Stimulated activated CD8-positive, alpha-beta memory T cell treated with anti-CD3 and anti-CD28 coated beads, Interleukin-4, amount 100 ng/mL, for 48 hours (primary cell): ENCODE data around the gene POLE.
"Not testable (repeated sequence)": the region's sequence is repeated elsewhere in the genome, so short reads cannot be mapped to it uniquely, and the experiment has no call there.

Experiments used
- DNase-seq: peaks from one replicate; pipeline ENCODE4 v3.0.0-alpha.2; 2020

The POLE gene

GRCh38 chr12:132717011-132717410 is 29.9 kb upstream of the POLE start:
- DNase-seq: no peak

GRCh38 chr12:132716356-132716755 is 29.2 kb upstream of the POLE start:
- DNase-seq: no peak

GRCh38 chr12:132715874-132716273 is 28.7 kb upstream of the POLE start:
- no peak for DNase-seq

- DNase-seq: no peak
These were observed 26.0 kb upstream of the POLE start for GRCh38 chr12:132713123-132713522.

- peak; percentile 56 for DNase-seq
These were observed 24.1 kb upstream of the POLE start for GRCh38 chr12:132711080-132711843.

GRCh38 chr12:132710405-132711079 is 23.4 kb upstream of the POLE start, which contains the start of gene PGAM5:
TSS of gene PGAM5 (plus strand) at chr12:132710842. CDS start at chr12:132710877, 35 bp downstream.
- peak; percentile 89 for DNase-seq

- DNase-seq: peak; percentile 47
These were observed 22.9 kb upstream of the POLE start for GRCh38 chr12:132710043-132710404.

- DNase-seq: no peak
These were observed 21.0 kb upstream of the POLE start for GRCh38 chr12:132708150-132708549.

- no peak for DNase-seq
These were observed 20.1 kb upstream of the POLE start for GRCh38 chr12:132707241-132707640.

- no peak for DNase-seq
These were observed 16.5 kb upstream of the POLE start for GRCh38 chr12:132703641-132704040.

GRCh38 chr12:132702640-132703039 is 15.5 kb upstream of the POLE start:
- DNase-seq: no peak

- no peak for DNase-seq
These were observed 13.2 kb upstream of the POLE start for GRCh38 chr12:132700212-132700822.

GRCh38 chr12:132698341-132698740 is 11.2 kb upstream of the POLE start:
- DNase-seq: no peak

- no peak for DNase-seq
These were observed 8.3 kb upstream of the POLE start for GRCh38 chr12:132695431-132695830.

GRCh38 chr12:132694888-132695287 is 7.7 kb upstream of the POLE start:
- not testable (repeated sequence) for DNase-seq

GRCh38 chr12:132692030-132692429 is 4.9 kb upstream of the POLE start:
- DNase-seq: not testable (repeated sequence)

- no peak for DNase-seq
These were observed 3.0 kb upstream of the POLE start for GRCh38 chr12:132690112-132690511.

- DNase-seq: no peak
These were observed 2.1 kb upstream of the POLE start for GRCh38 chr12:132689227-132689626.

GRCh38 chr12:132686825-132687210 is 324 bp downstream of the POLE start:
- DNase-seq: no peak

GRCh38 chr12:132685400-132685799 is 1.7 kb downstream of the POLE start:
- DNase-seq: no peak

GRCh38 chr12:132677492-132677891 is 9.7 kb downstream of the POLE start:
- DNase-seq: no peak

- no peak for DNase-seq
These were observed 11.2 kb downstream of the POLE start for GRCh38 chr12:132675757-132676432.

GRCh38 chr12:132674561-132674960 is 12.6 kb downstream of the POLE start:
- no peak for DNase-seq
